ENCODE data around the gene GJC2.

GJC2 gene

GRCh38 chr1:228184152-228184551 lies 34.4 kb downstream of the GJC2 start:
- no peak for TF ChIP-seq REST (IDR thresholded peaks at IDR 0.05; ENCODE audit: insufficient read depth in 1 of 2, low read depth in 2 of 2, low read length in 2 of 2)

- TF ChIP-seq FOXP2 (optimal IDR thresholded peaks at IDR 0.05; ENCODE audit: borderline replicate concordance, extremely low read depth, extremely low read length, insufficient read depth) = no peak
Observed at GRCh38 chr1:228185641-228185965, 35.9 kb downstream of the GJC2 start.

- TF ChIP-seq TAF1 (IDR thresholded peaks at IDR 0.05; ENCODE audit: borderline replicate concordance, insufficient read depth, low read length) (no peak), SIN3A (IDR thresholded peaks at IDR 0.05; ENCODE audit: borderline replicate concordance, insufficient read depth, low read length) (no peak), FOXP2 (optimal IDR thresholded peaks at IDR 0.05; ENCODE audit: borderline replicate concordance, extremely low read depth, extremely low read length, insufficient read depth) (no peak), POLR2AphosphoS5 (IDR thresholded peaks at IDR 0.05; ENCODE audit: low read depth, low read length) (no peak), REST (IDR thresholded peaks at IDR 0.05; ENCODE audit: insufficient read depth in 1 of 2, low read depth in 2 of 2, low read length in 2 of 2) (no peak)
Observed at GRCh38 chr1:228190182-228190581, 40.5 kb downstream of the GJC2 start.

GRCh38 chr1:228190778-228191177 lies 41.0 kb downstream of the GJC2 start:
- TF ChIP-seq POLR2AphosphoS5 (IDR thresholded peaks at IDR 0.05; ENCODE audit: low read depth, low read length) = no peak
- no peak for TF ChIP-seq FOXP2 (optimal IDR thresholded peaks at IDR 0.05; ENCODE audit: borderline replicate concordance, extremely low read depth, extremely low read length, insufficient read depth)
- no peak for TF ChIP-seq TAF1 (IDR thresholded peaks at IDR 0.05; ENCODE audit: borderline replicate concordance, insufficient read depth, low read length)

- TF ChIP-seq POLR2AphosphoS5 (IDR thresholded peaks at IDR 0.05; ENCODE audit: low read depth, low read length) (no peak), FOXP2 (optimal IDR thresholded peaks at IDR 0.05; ENCODE audit: borderline replicate concordance, extremely low read depth, extremely low read length, insufficient read depth) (no peak), SIN3A (IDR thresholded peaks at IDR 0.05; ENCODE audit: borderline replicate concordance, insufficient read depth, low read length) (no peak), REST (IDR thresholded peaks at IDR 0.05; ENCODE audit: insufficient read depth in 1 of 2, low read depth in 2 of 2, low read length in 2 of 2) (no peak), TAF1 (IDR thresholded peaks at IDR 0.05; ENCODE audit: borderline replicate concordance, insufficient read depth, low read length) (no peak)
Observed at GRCh38 chr1:228194436-228194835, 44.7 kb downstream of the GJC2 start.

- no peak for TF ChIP-seq SIN3A (IDR thresholded peaks at IDR 0.05; ENCODE audit: borderline replicate concordance, insufficient read depth, low read length)
Observed at GRCh38 chr1:228194921-228195812, 45.4 kb downstream of the GJC2 start.

GRCh38 chr1:228197555-228198147 lies 47.9 kb downstream of the GJC2 start:
- no peak for TF ChIP-seq POLR2AphosphoS5 (IDR thresholded peaks at IDR 0.05; ENCODE audit: low read depth, low read length)
- no peak for TF ChIP-seq FOXP2 (optimal IDR thresholded peaks at IDR 0.05; ENCODE audit: borderline replicate concordance, extremely low read depth, extremely low read length, insufficient read depth)
- TF ChIP-seq SIN3A (IDR thresholded peaks at IDR 0.05; ENCODE audit: borderline replicate concordance, insufficient read depth, low read length) = no peak
- TF ChIP-seq TAF1 (IDR thresholded peaks at IDR 0.05; ENCODE audit: borderline replicate concordance, insufficient read depth, low read length) = no peak
- no peak for TF ChIP-seq REST (IDR thresholded peaks at IDR 0.05; ENCODE audit: insufficient read depth in 1 of 2, low read depth in 2 of 2, low read length in 2 of 2)
